Duodenal mucosa (tissue), 2 donors: ENCODE data around the gene VPS37D.
"Not testable (repeated sequence)": the region's sequence is repeated elsewhere in the genome, so short reads cannot be mapped to it uniquely, and the experiment has no call there.

Experiments used
- H3K27ac ChIP-seq: one replicate; pipeline ENCODE4 v1.7.0; 2013; ENCODE audit warnings: low read depth, low read length
- H3K27me3 ChIP-seq, 2 donors: one replicate each; pipeline ENCODE4 v1.7.0; 2013; ENCODE audit warnings: low read length in 2 of 2, control low read depth in 1 of 2; ENCODE audit not compliant: insufficient read depth in 2 of 2, control insufficient read depth in 1 of 2
- H3K36me3 ChIP-seq, 2 donors: one replicate each; pipeline ENCODE4 v1.7.0; 2013; ENCODE audit warnings: low read length in 2 of 2, control low read depth in 1 of 2; ENCODE audit not compliant: insufficient read depth in 2 of 2, control insufficient read depth in 1 of 2
- H3K4me1 ChIP-seq, 2 donors: one replicate each; pipeline ENCODE4 v1.7.0; 2013; ENCODE audit warnings: low read length in 2 of 2, control low read depth in 1 of 2; ENCODE audit not compliant: insufficient read depth in 2 of 2, control insufficient read depth in 1 of 2
- H3K4me3 ChIP-seq, 2 donors: one replicate each; pipeline ENCODE4 v1.7.0; 2013; ENCODE audit warnings: low read length in 2 of 2, low read depth in 1 of 2
- H3K9ac ChIP-seq, 2 donors: one replicate each; pipeline ENCODE4 v1.7.0; 2013; ENCODE audit warnings: low read length in 2 of 2, low read depth in 1 of 2
- H3K9me3 ChIP-seq, 2 donors: one replicate each; pipeline ENCODE4 v1.7.0; 2013; ENCODE audit warnings: low read length in 2 of 2, control low read depth in 1 of 2; ENCODE audit not compliant: control insufficient read depth in 1 of 2

VPS37D gene

DNA sequence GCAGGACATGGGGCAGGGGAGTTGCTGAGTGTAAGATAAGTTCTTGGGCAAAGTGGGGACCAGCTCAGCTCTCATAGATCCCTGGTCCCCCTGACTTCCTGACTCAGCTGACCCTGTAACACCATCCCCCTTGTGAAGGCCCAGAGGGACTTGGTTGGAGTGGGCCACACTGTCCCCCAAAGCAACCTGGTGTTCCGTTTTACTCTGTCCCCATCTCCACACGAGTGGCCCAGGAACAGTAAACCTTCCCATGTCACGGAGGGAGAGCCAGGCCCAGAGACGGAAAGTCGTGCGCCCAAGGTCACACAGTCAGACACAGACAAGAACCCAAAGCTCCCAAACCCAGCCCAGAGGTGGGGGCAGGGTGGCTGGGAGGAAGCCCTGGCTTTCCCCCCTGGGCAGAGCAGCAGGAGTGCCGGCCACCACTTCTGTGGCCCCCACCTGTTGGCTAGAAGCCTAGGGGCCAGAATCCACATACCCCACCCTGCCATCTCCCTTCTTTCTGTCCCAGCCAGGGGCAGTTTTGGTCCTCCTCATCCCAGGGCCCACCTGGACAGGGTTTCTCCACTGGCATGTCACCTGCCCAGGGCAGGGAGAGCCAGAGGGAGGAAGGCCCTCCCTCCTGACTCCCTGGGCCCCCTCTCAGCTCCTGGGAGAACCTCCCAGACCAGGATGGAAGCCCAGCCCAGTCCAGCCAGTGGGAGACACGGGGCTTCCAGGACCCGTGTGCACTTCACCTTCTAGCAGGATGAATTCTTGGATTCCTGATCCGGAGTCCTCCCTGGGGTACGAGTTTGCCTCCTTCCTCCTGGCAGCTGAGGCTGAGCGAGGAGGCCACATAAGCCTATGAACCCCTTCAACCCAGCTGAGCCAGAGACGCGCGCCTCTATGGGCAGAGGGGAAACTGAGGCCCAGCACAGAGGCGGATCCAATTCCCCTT lies 20.6 kb upstream of the VPS37D start:
- H3K27me3 ChIP-seq, result peaks cover 6 to 12% of the 10 kb centered on the region in 2 donors
- H3K27ac ChIP-seq, result no peak overlapping the region
- H3K4me1 ChIP-seq, result peaks cover 12 to 18% of the 10 kb centered on the region in 2 donors
- H3K9ac ChIP-seq, result peak overlapping the region; percentile 29 to 38
- H3K9me3 ChIP-seq, result peaks cover 0 to 1% of the 10 kb centered on the region in 2 donors
- H3K4me3 ChIP-seq, result peak overlapping the region; percentile 13 to 49
- H3K36me3 ChIP-seq, result no peaks in the 10 kb centered on the region

DNA sequence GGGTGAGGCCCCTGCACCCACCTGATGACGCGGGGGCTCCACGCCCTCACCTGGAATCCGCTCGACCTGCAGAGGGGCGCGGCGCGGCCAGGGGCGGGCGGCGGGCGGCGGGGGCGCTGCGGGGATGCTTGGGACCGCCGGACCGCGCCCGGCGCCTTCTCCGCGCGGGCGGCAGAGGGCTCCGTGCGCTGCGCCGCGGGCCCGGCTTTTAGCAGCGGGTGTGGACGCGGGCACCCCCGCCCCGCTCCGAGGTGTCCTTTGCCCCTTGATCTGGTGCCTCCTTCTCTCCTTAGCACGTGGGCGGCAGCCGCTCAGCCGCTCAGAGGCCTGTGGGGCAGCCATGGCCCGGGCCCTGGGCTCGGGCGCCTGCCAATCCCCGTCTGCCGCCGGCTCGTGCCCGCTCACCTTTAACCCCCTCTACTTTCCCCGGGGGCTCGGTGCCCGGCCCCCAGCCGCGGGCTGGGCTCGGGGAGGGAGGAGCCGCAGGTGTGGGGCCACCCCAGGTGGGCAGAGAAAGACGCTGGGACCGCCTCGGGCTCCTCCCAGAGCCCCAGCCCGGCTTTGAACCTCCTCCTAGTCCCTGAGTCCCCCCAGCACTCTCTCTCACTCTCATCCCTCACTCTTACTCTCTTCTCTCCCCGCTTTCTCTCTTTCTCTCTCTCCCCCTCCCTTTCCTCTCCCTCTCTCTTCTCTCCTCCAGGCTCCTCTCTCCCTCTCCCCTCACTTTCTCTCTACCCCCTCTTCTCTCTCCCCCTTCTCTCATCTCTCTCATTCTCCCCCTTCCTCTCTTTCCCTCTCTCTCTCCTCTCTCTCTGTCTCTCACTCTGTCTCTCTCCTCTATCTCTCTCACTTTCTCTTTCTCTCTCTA lies 19.7 kb upstream of the VPS37D start:
- Histone ChIP-seq H3K9ac (peak overlapping the region; percentile 43 to 48), H3K27ac (no peak overlapping the region), H3K9me3 (no peaks in the 10 kb centered on the region), H3K27me3 (peaks cover 6 to 12% of the 10 kb centered on the region in 2 donors), H3K36me3 (no peaks in the 10 kb centered on the region), H3K4me3 (peak overlapping the region in 1 of 2 donors; percentile 49), H3K4me1 (peaks cover 12 to 18% of the 10 kb centered on the region in 2 donors)

DNA sequence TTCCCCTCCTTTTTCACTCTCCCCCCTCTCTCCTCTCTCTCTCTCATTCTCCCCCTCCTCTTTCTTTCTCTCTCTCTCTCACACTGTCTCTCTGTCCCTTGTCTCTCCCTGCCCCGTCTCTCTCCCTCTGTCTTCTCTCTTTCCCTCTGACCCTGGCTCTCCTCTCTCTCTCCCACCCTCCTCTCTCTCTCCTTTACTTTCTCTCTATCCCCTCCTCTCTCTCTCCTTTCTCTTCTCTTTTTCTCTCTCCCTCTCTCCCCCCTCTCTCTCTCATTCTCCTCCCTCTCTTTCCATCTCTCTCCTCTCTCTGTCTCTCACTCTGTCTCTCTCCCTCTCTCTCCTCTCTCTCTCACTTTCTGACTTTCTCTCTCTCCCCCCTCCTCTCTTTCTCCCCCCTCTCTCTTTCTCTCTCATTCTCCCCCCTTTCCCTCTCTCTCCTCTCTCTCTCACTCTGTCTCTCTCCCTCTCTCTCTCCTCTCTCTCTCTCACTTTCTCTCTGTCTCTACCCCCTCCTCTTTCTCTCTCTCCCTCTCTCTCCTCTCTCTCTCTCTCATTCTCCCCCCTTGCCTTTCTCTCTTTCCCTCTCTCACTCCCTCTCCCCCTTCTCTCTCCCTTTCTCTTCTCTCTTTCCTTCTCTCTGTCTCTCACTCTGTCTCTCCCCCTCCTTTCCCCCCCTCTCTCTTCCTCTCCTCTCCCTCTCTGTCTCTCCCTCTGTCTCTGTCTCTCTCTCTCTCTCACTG lies 18.9 kb upstream of the VPS37D start:
- Histone ChIP-seq H3K27ac (no peak overlapping the region), H3K4me3 (no peak overlapping the region), H3K9me3 (no peaks in the 10 kb centered on the region), H3K36me3 (no peaks in the 10 kb centered on the region), H3K27me3 (peaks cover 6 to 12% of the 10 kb centered on the region in 2 donors), H3K4me1 (peaks cover 12 to 18% of the 10 kb centered on the region in 2 donors), H3K9ac (peak overlapping the region in 1 of 2 donors; percentile 48)

DNA sequence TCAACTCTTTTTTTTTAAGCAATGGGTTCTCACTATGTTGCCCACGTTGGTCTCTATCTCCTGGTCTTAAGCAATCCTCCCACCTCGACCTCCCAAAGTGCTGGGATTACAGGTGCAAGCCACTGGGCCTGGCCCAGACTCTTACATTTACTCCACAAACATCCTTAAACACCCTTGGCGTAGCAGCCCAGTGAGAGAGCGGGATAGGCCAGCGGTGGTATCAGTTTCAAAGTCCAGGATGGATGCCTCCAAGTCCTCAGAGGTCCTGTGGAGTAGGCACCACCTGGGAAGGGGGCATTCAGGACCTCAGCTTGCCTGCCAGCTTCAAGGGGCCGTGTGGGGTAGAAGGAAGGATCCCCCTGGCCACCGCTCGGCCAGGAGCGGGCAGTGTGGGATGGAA lies 18.1 kb upstream of the VPS37D start:
- H3K9me3 ChIP-seq, result no peaks in the 10 kb centered on the region
- peaks cover 6 to 12% of the 10 kb centered on the region in 2 donors for H3K27me3 ChIP-seq
- no peak overlapping the region for H3K9ac ChIP-seq
- peaks cover 12 to 18% of the 10 kb centered on the region in 2 donors for H3K4me1 ChIP-seq
- no peak overlapping the region for H3K4me3 ChIP-seq
- no peaks in the 10 kb centered on the region for H3K36me3 ChIP-seq
- no peak overlapping the region for H3K27ac ChIP-seq

DNA sequence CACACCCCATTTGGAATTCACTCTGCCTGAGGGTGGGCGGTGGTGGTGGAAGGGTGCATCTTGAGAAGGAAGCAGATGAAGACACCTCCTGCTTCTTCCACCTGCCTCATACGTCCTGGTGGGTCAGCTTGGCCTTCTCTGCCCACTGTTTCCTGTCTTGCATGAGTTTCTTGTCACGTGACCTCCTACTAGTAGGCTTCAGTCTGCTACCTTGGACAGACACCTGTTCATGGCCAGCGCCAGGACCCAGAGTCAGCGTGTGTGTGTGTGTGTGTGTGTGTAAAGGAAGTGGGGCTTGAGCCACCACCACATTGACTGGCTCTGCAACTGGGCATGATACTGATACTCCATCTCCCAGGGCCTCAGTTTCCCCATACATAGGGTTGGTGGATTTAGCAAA lies 17.1 kb upstream of the VPS37D start:
- no peak overlapping the region for H3K4me3 ChIP-seq
- H3K4me1 ChIP-seq, result peaks cover 12 to 16% of the 10 kb centered on the region in 2 donors
- no peaks in the 10 kb centered on the region for H3K9me3 ChIP-seq
- H3K27me3 ChIP-seq, result peaks cover 6 to 12% of the 10 kb centered on the region in 2 donors
- H3K27ac ChIP-seq, result no peak overlapping the region
- H3K9ac ChIP-seq, result no peak overlapping the region
- H3K36me3 ChIP-seq, result no peaks in the 10 kb centered on the region

DNA sequence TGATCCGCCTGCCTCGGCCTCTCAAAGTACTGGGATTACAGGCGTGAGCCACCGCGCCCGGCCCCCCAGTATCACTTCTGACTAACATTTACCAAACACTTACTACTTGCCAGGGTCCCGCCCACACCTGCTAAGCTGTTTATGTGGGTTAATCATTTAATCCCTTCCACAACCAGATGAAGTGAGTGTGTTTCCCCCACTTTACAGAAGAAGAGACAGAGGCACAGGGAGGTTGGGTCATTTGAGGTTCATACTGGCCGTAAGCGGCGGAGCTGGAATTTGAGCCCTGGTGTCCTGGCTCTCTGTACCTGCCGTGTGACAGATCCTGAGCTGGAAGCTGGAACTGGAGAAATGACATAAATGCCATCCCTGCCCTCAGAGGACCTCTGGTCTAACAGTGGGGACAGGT lies 15.1 kb upstream of the VPS37D start:
- Histone ChIP-seq H3K4me3 (no peak overlapping the region), H3K27me3 (peaks cover 0 to 7% of the 10 kb centered on the region in 2 donors)

DNA sequence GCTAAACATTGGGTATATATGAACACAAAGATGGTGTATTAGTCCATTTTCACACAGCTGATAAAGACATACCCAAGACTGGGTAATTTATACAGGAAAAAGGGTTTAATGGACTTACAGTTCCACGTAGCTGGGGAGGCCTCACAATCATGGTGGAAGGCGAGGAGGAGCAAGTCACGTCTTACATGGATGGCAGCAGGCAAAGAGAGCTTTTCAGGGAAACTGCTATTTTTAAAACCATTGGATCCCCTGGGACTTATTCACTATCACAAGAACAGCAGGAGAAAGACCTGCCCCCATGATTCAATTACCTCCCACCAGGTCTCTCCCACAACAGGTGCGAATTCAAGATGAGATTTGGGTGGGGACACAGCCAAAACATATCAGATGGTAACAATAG lies 12.3 kb upstream of the VPS37D start:
- H3K4me1 ChIP-seq, H3K27ac ChIP-seq, H3K27me3 ChIP-seq, H3K4me3 ChIP-seq, H3K9ac ChIP-seq, H3K36me3 ChIP-seq, H3K9me3 ChIP-seq: not testable (repeated sequence)

More for the DNA sequence above, 15.1 kb upstream of the VPS37D start:
- Histone ChIP-seq H3K36me3 (no peaks in the 10 kb centered on the region), H3K9ac (no peak overlapping the region), H3K9me3 (no peaks in the 10 kb centered on the region), H3K4me1 (peaks cover 0 to 7% of the 10 kb centered on the region in 2 donors), H3K27ac (no peak overlapping the region)

DNA sequence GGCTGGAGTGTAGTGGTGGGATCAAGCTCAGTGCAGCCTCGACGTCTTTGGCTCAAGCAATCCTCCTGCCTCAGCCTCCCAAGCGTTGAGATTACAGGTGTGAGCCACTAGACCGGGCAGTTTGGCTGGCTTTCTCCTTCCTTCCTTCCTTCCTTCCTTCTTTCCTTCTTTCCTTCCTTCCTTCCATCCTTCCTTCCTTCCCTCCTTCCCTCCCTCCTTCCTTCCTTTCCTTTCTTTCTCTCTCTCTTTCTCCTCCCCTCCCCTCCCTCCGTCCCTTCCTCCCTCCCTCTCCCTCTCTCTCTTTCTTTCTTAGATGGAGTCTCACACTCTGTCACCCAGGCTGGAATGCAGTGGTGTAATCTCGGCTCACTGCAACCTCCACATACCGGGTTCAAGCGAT lies 7.6 kb upstream of the VPS37D start:
- Histone ChIP-seq H3K4me1 (no peaks in the 10 kb centered on the region), H3K27me3 (no peaks in the 10 kb centered on the region), H3K9ac (no peak overlapping the region), H3K4me3 (no peak overlapping the region), H3K36me3 (no peaks in the 10 kb centered on the region), H3K27ac (no peak overlapping the region), H3K9me3 (no peaks in the 10 kb centered on the region)

DNA sequence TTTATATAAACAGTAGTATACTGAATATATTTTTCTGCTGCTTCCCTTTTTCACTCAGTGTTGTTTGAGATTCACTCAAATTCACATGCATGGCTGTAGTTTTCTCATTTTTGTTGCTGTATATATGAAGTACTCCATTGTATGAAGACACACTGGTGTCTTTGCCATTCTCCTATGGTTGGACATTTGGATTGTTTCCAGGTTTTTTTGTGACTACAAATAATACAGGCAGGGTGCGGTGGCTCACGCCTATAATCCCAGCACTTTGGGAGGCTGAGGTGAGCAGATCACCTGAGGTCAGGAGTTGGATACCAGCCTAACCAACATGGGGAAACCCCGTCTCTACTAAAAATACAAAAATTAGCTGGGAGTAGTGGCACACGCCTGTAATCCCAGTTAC lies 7.0 kb upstream of the VPS37D start:
- not testable (repeated sequence) for H3K4me1 ChIP-seq, H3K36me3 ChIP-seq, H3K4me3 ChIP-seq, H3K27ac ChIP-seq, H3K9me3 ChIP-seq, H3K27me3 ChIP-seq, H3K9ac ChIP-seq
